Neural cell (in vitro differentiated cells): Measurements from ENCODE around the gene HOXB7. TPM values are rescaled to one million over a fixed set of nuclear protein-coding genes. Genes with fewer than 3 reads are reported as not detected.

ENCODE experiments used
- H2AFZ ChIP-seq: fragments of 200-600, 300-800 bp; sonication (generic), shearing (Covaris generic); 2 replicates; pipeline ENCODE4 v1.6.0; 2014; ENCODE audit warnings: low read depth, mild to moderate bottlenecking, antibody characterized with exemption, low read length, moderate library complexity
- H3F3A ChIP-seq: fragments of 200-600 bp; shearing (Covaris generic); 2 replicates; pipeline ENCODE4 v1.6.1; 2016; ENCODE audit warnings: mild to moderate bottlenecking, moderate library complexity, mixed read lengths, antibody characterized with exemption, low read length; ENCODE audit not compliant: insufficient read depth, poor library complexity, severe bottlenecking
- H3K27ac ChIP-seq: fragments of 200-600, 300-800 bp; sonication (generic), shearing (Covaris generic); 2 replicates; pipeline ENCODE4 v1.5.1; 2014; ENCODE audit warnings: mild to moderate bottlenecking, low read length, moderate library complexity
- H3K27me3 ChIP-seq: fragments of 300-800, 200-600 bp; sonication (generic), shearing (Covaris generic); 2 replicates; pipeline ENCODE4 v1.6.0; 2014; ENCODE audit warnings: mild to moderate bottlenecking, low read depth, low read length, moderate library complexity; ENCODE audit not compliant: insufficient read depth
- H3K36me3 ChIP-seq: fragments of 300-800, 200-600 bp; sonication (generic), shearing (Covaris generic); 2 replicates; pipeline ENCODE4 v1.5.1; 2014; ENCODE audit warnings: mild to moderate bottlenecking, antibody characterized with exemption, low read length, moderate library complexity; ENCODE audit not compliant: insufficient read depth
- H3K4me2 ChIP-seq: fragments of 300-800, 200-600 bp; sonication (generic), shearing (Covaris generic); 2 replicates; pipeline ENCODE4 v1.6.0; 2014; ENCODE audit warnings: mild to moderate bottlenecking, low read length
- H3K4me3 ChIP-seq: fragments of 300-800, 200-600 bp; sonication (generic), shearing (Covaris generic); 2 replicates; pipeline ENCODE4 v1.5.1; 2014; ENCODE audit warnings: mild to moderate bottlenecking, low read length, moderate library complexity
- H3K79me2 ChIP-seq: fragments of 200-600 bp; shearing (Covaris generic); replicated peaks from 2 replicates; pipeline ENCODE4 v1.6.0; 2014; ENCODE audit warnings: mild to moderate bottlenecking, low read length, moderate library complexity; ENCODE audit not compliant: insufficient read depth
- H3K9ac ChIP-seq: fragments of 300-800, 200-600 bp; sonication (generic), shearing (Covaris generic); 2 replicates; pipeline ENCODE4 v1.6.1; 2016; ENCODE audit warnings: mild to moderate bottlenecking, low read length, mixed read lengths
- H3K9me2 ChIP-seq: fragments of 200-600 bp; shearing (Covaris generic); 2 replicates; pipeline ENCODE4 v1.6.1; 2016; ENCODE audit warnings: mild to moderate bottlenecking, low read length, mixed read lengths; ENCODE audit not compliant: insufficient read depth
- H3K9me3 ChIP-seq: fragments of 200-600, 300-800 bp; sonication (generic), shearing (Covaris generic); 2 replicates; pipeline ENCODE4 v1.6.1; 2016; ENCODE audit warnings: mild to moderate bottlenecking, mixed run types, low read length, moderate library complexity, mixed read lengths
- H4K20me1 ChIP-seq: fragments of 200-600 bp; shearing (Covaris generic); 2 replicates; pipeline ENCODE4 v1.6.1; 2016; ENCODE audit warnings: mild to moderate bottlenecking, mixed run types; ENCODE audit not compliant: insufficient read depth
- CTCF ChIP-seq: fragments of 450-650 bp; IDR thresholded peaks from 2 replicates; pipeline ENCODE4 v1.5.1; 2014; ENCODE audit warnings: antibody characterized with exemption, mild to moderate bottlenecking, moderate library complexity; ENCODE audit not compliant: poor library complexity, severe bottlenecking
- EP300 ChIP-seq: fragments of 450-650 bp; conservative IDR thresholded peaks from 2 replicates; pipeline ENCODE4 v1.6.1; 2014; ENCODE audit warnings: antibody characterized with exemption, mild to moderate bottlenecking, moderate library complexity; ENCODE audit not compliant: poor library complexity, severe bottlenecking
- EZH2 ChIP-seq: fragments of 200-600, 300-800 bp; shearing (Covaris generic), sonication (generic); IDR thresholded peaks from 2 replicates; pipeline ENCODE4 v1.6.1; 2014; ENCODE audit warnings: antibody characterized with exemption, low read length, borderline replicate concordance, mild to moderate bottlenecking; ENCODE audit not compliant: insufficient read depth, poor library complexity, severe bottlenecking
- MXI1 ChIP-seq: fragments of 450-650 bp; conservative IDR thresholded peaks from 2 replicates; pipeline ENCODE4 v1.6.1; 2014; ENCODE audit warnings: antibody characterized with exemption, mild to moderate bottlenecking; ENCODE audit not compliant: poor library complexity, severe bottlenecking
- POLR2AphosphoS5 ChIP-seq: IDR thresholded peaks from 2 replicates; pipeline ENCODE4 v1.6.1; 2012
- RAD21 ChIP-seq: fragments of 450-650 bp; conservative IDR thresholded peaks from 2 replicates; pipeline ENCODE4 v1.6.1; 2014; ENCODE audit warnings: antibody characterized with exemption, mild to moderate bottlenecking, moderate library complexity
- REST ChIP-seq: IDR thresholded peaks from 2 replicates; pipeline ENCODE4 v1.6.1; 2012; ENCODE audit warnings: borderline replicate concordance
- SMC3 ChIP-seq: fragments of 450-650 bp; conservative IDR thresholded peaks from 2 replicates; pipeline ENCODE4 v1.6.1; 2014; ENCODE audit warnings: antibody characterized with exemption, mild to moderate bottlenecking, moderate library complexity; ENCODE audit not compliant: poor library complexity
- TAF1 ChIP-seq: IDR thresholded peaks from 2 replicates; pipeline ENCODE4 v1.6.1; 2012; ENCODE audit warnings: low read depth
- polyA plus RNA-seq: library from polyadenylated mRNA; depleted of rRNA; stranded (reverse); fragments of >200 nt; gene quantifications from 2 replicates; pipeline ENCODE4 v1.2.3, GENCODE V29; 2014

Gene HOXB7
- polyA plus RNA-seq, 1 donor from 2014 or later, result not detected

- Histone ChIP-seq H3K9me2 (no peaks in the 10 kb centered on the region), H3K36me3 (no peaks in the 10 kb centered on the region), H3K27ac (no peak overlapping the region), H2AFZ (no peak overlapping the region), H3K79me2 (no peaks in the 10 kb centered on the region), H3K27me3 (peaks cover 100% of the 10 kb centered on the region), H3F3A (no peaks in the 10 kb centered on the region), H4K20me1 (no peaks in the 10 kb centered on the region), H3K4me3 (no peak overlapping the region), H3K9ac (no peak overlapping the region), H3K4me2 (no peak overlapping the region), H3K9me3 (peaks cover 4% of the 10 kb centered on the region)
- TF ChIP-seq POLR2AphosphoS5, result no peak
- peak; percentile 86 for TF ChIP-seq EZH2
Observed at GRCh38 chr17:48617471-48618255, 6.8 kb upstream of the HOXB7 start.

- Histone ChIP-seq H3F3A (no peaks in the 10 kb centered on the region), H3K27ac (no peak overlapping the region), H2AFZ (no peak overlapping the region), H3K79me2 (no peaks in the 10 kb centered on the region), H3K9ac (no peak overlapping the region), H3K27me3 (peaks cover 100% of the 10 kb centered on the region), H3K36me3 (no peaks in the 10 kb centered on the region), H4K20me1 (no peaks in the 10 kb centered on the region), H3K9me2 (no peaks in the 10 kb centered on the region), H3K4me2 (no peak overlapping the region), H3K4me3 (no peak overlapping the region), H3K9me3 (peaks cover 4% of the 10 kb centered on the region)
- TF ChIP-seq TAF1, result no peak
- TF ChIP-seq EP300, result no peak
- TF ChIP-seq SMC3, result no peak
- TF ChIP-seq EZH2, result no peak
- TF ChIP-seq CTCF, result no peak
Observed at GRCh38 chr17:48616717-48617470, 6.1 kb upstream of the HOXB7 start.

GRCh38 chr17:48615963-48616716, 5.3 kb upstream of the HOXB7 start:
- H3K27ac ChIP-seq, result no peak overlapping the region
- no peak overlapping the region for H3K4me2 ChIP-seq

More at GRCh38 chr17:48615963-48616716, 5.3 kb upstream of the HOXB7 start:
- Histone ChIP-seq H4K20me1 (no peaks in the 10 kb centered on the region), H3K9ac (no peak overlapping the region), H3K36me3 (no peaks in the 10 kb centered on the region), H3K4me3 (no peak overlapping the region), H3F3A (no peaks in the 10 kb centered on the region), H3K27me3 (peaks cover 100% of the 10 kb centered on the region), H2AFZ (no peak overlapping the region), H3K9me2 (no peaks in the 10 kb centered on the region), H3K9me3 (no peaks in the 10 kb centered on the region), H3K79me2 (no peaks in the 10 kb centered on the region)
- TF ChIP-seq CTCF (no peak), EZH2 (no peak), TAF1 (no peak), RAD21 (no peak), REST (no peak), POLR2AphosphoS5 (no peak), EP300 (no peak), MXI1 (no peak), SMC3 (no peak)
